CD8-positive, alpha-beta memory T cell (primary cell): ENCODE data around the gene TTC23. TPM values are rescaled to one million over a fixed set of nuclear protein-coding genes. Genes with fewer than 3 reads are reported as not detected.

ENCODE experiments used
- CTCF ChIA-PET: fragments of 350-600 bp; sonication (Branson Sonifier 250); formaldehyde crosslinking; loops from one replicate; lab custom pipeline; 2021; ENCODE audit warnings: antibody characterized with exemption; lab: Charles Lee
- POLR2A ChIA-PET: fragments of 350-600 bp; sonication (Branson Sonifier 250); formaldehyde crosslinking; loops from one replicate; lab custom pipeline; 2021; ENCODE audit warnings: antibody characterized with exemption; lab: Charles Lee
- DNase-seq, 5 donors: peaks; one replicate each; pipeline versions ENCODE4 v3.0.0 to v3.0.0-alpha.2; 2020 to 2022; ENCODE audit warnings: mixed read lengths in 1 of 5
- H3K27ac ChIP-seq: one replicate; pipeline ENCODE4 v1.7.0; 2013; ENCODE audit warnings: low read depth, mild to moderate bottlenecking, low read length, moderate library complexity
- H3K27me3 ChIP-seq: 2 replicates; pipeline ENCODE4 v1.7.0; 2013; ENCODE audit warnings: low read length, mild to moderate bottlenecking; ENCODE audit not compliant: insufficient read depth, poor library complexity, severe bottlenecking
- H3K36me3 ChIP-seq: 2 replicates; pipeline ENCODE4 v1.7.0; 2013; ENCODE audit warnings: mild to moderate bottlenecking, low read length, moderate library complexity; ENCODE audit not compliant: insufficient read depth
- H3K4me1 ChIP-seq: 2 replicates; pipeline ENCODE4 v1.7.0; 2013; ENCODE audit warnings: mild to moderate bottlenecking, low read length, moderate library complexity; ENCODE audit not compliant: insufficient read depth
- H3K4me3 ChIP-seq: 2 replicates; pipeline ENCODE4 v1.7.0; 2013; ENCODE audit warnings: mild to moderate bottlenecking, low read length
- H3K9me3 ChIP-seq: 2 replicates; pipeline ENCODE4 v1.7.0; 2013; ENCODE audit warnings: mild to moderate bottlenecking, low read length
- H3K27ac Mint-ChIP-seq, 8 donors: one replicate each; pipeline ENCODE4 v1.8.0; 2020 to 2021; ENCODE audit warnings: mixed read lengths in 8 of 8, mild to moderate bottlenecking in 6 of 8, inconsistent platforms in 3 of 8, moderate library complexity in 3 of 8
- H3K27me3 Mint-ChIP-seq, 2 donors: one replicate each; pipeline ENCODE4 v1.8.0; 2020 to 2021; ENCODE audit warnings: mixed read lengths in 2 of 2, mild to moderate bottlenecking in 1 of 2, moderate library complexity in 1 of 2
- H3K36me3 Mint-ChIP-seq, 3 donors: one replicate each; pipeline ENCODE4 v1.8.0; 2020 to 2021; ENCODE audit warnings: mixed read lengths in 3 of 3, inconsistent platforms in 1 of 3, mild to moderate bottlenecking in 1 of 3
- H3K4me1 Mint-ChIP-seq, 3 donors: one replicate each; pipeline ENCODE4 v1.8.0; 2020 to 2021; ENCODE audit warnings: mixed read lengths in 3 of 3, inconsistent platforms in 1 of 3, mild to moderate bottlenecking in 1 of 3
- H3K4me3 Mint-ChIP-seq, 7 donors: one replicate each; pipeline ENCODE4 v1.8.0; 2020 to 2021; ENCODE audit warnings: mixed read lengths in 7 of 7, mild to moderate bottlenecking in 6 of 7, moderate library complexity in 4 of 7, inconsistent platforms in 2 of 7
- H3K9me3 Mint-ChIP-seq, 5 donors: one replicate each; pipeline ENCODE4 v1.8.0; 2020 to 2022; ENCODE audit warnings: mixed read lengths in 5 of 5, mild to moderate bottlenecking in 3 of 5, moderate library complexity in 2 of 5, inconsistent platforms in 1 of 5
- polyA plus RNA-seq: library from polyadenylated mRNA; unstranded; fragments of 300-500 nt; fragmentation: Illumina TruSeq; gene quantifications from one replicate; pipeline ENCODE4 v1.2.3, GENCODE V29; 2021
- total RNA-seq, 2 experiments: library from RNA; stranded (reverse); gene quantifications; one replicate each; pipeline ENCODE4 v1.2.3, GENCODE V29; 2021

Gene TTC23
- total and polyA plus RNA-seq, 3 experiments from 2014 or later = 0.10 to 2.7 (median 2.0) TPM

GRCh38 chr15:99096894-99097426, 152.4 kb downstream of the TTC23 start:
- H3K36me3 ChIP-seq = no peaks in the 10 kb centered on the region

GRCh38 chr15:99096173-99096893, 153.0 kb downstream of the TTC23 start:
- Mint-ChIP-seq H3K27ac (no peak overlapping the region), H3K27me3 (peaks cover 5 to 39% of the 10 kb centered on the region in 2 donors), H3K4me3 (no peak overlapping the region), H3K36me3 (no peaks in the 10 kb centered on the region), H3K4me1 (peaks cover 0 to 6% (median 3%) of the 10 kb centered on the region in 3 donors), H3K9me3 (no peaks in the 10 kb centered on the region)
- H3K36me3 ChIP-seq = no peaks in the 10 kb centered on the region
- POLR2A ChIA-PET = no interaction called here
- no peaks in the 10 kb centered on the region for H3K9me3 ChIP-seq
- no peaks in the 10 kb centered on the region for H3K4me1 ChIP-seq
- CTCF ChIA-PET = interaction anchor here (1.5 kb wide), 1 partner anchor 608 kb away, joined by 3 read pairs; no protein-coding TSS in a partner anchor
- H3K27me3 ChIP-seq = no peaks in the 10 kb centered on the region
- H3K4me3 ChIP-seq = no peak overlapping the region
- DNase-seq = no peak
- no peak overlapping the region for H3K27ac ChIP-seq

More at GRCh38 chr15:99096894-99097426, 152.4 kb downstream of the TTC23 start:
- Mint-ChIP-seq H3K27me3 (peaks cover 5 to 43% of the 10 kb centered on the region in 2 donors), H3K36me3 (no peaks in the 10 kb centered on the region), H3K4me3 (no peak overlapping the region), H3K27ac (no peak overlapping the region), H3K4me1 (peaks cover 0 to 8% (median 3%) of the 10 kb centered on the region in 3 donors), H3K9me3 (no peaks in the 10 kb centered on the region)
- no peak overlapping the region for H3K4me3 ChIP-seq
- POLR2A ChIA-PET = no interaction called here
- H3K27ac ChIP-seq = no peak overlapping the region
- H3K9me3 ChIP-seq = no peaks in the 10 kb centered on the region
- CTCF ChIA-PET = no interaction called here
- no peaks in the 10 kb centered on the region for H3K4me1 ChIP-seq
- no peaks in the 10 kb centered on the region for H3K27me3 ChIP-seq
- no peak for DNase-seq

- no peak overlapping the region for H3K27ac ChIP-seq
- ChIA-PET CTCF (interaction anchor here (1.5 kb wide), 1 partner anchor 608 kb away, joined by 3 read pairs; no protein-coding TSS in a partner anchor), POLR2A (no interaction called here)
- no peak overlapping the region for H3K27ac Mint-ChIP-seq
- no peaks in the 10 kb centered on the region for H3K9me3 ChIP-seq
- H3K4me3 ChIP-seq = no peak overlapping the region
- no peak for DNase-seq
- H3K4me1 ChIP-seq = no peaks in the 10 kb centered on the region
- H3K9me3 Mint-ChIP-seq = no peaks in the 10 kb centered on the region
- no peaks in the 10 kb centered on the region for H3K36me3 Mint-ChIP-seq
- H3K4me3 Mint-ChIP-seq = no peak overlapping the region
- H3K4me1 Mint-ChIP-seq = peaks cover 0 to 5% (median 1%) of the 10 kb centered on the region in 3 donors
- H3K27me3 Mint-ChIP-seq = peaks cover 5 to 35% of the 10 kb centered on the region in 2 donors
- no peaks in the 10 kb centered on the region for H3K27me3 ChIP-seq
- H3K36me3 ChIP-seq = no peaks in the 10 kb centered on the region
These were observed 153.8 kb downstream of the TTC23 start for GRCh38 chr15:99095626-99096025.

- no peak for DNase-seq
- no peaks in the 10 kb centered on the region for H3K4me1 ChIP-seq
- CTCF ChIA-PET = no interaction called here
- no peaks in the 10 kb centered on the region for H3K9me3 ChIP-seq
- H3K36me3 Mint-ChIP-seq = no peaks in the 10 kb centered on the region
- H3K4me3 Mint-ChIP-seq = no peak overlapping the region
- peaks cover 0 to 5% (median 3%) of the 10 kb centered on the region in 3 donors for H3K4me1 Mint-ChIP-seq
- POLR2A ChIA-PET = no interaction called here
- H3K9me3 Mint-ChIP-seq = no peaks in the 10 kb centered on the region
- no peaks in the 10 kb centered on the region for H3K27me3 ChIP-seq
- no peak overlapping the region for H3K27ac Mint-ChIP-seq
- no peaks in the 10 kb centered on the region for H3K36me3 ChIP-seq
- H3K27me3 Mint-ChIP-seq = peaks cover 3 to 17% of the 10 kb centered on the region in 2 donors
- H3K27ac ChIP-seq = no peak overlapping the region
- no peak overlapping the region for H3K4me3 ChIP-seq
These were observed 156.7 kb downstream of the TTC23 start for GRCh38 chr15:99092554-99093172.

GRCh38 chr15:99090938-99091337, 158.4 kb downstream of the TTC23 start:
- no peak overlapping the region for H3K4me3 ChIP-seq
- Mint-ChIP-seq H3K36me3 (no peaks in the 10 kb centered on the region), H3K4me1 (peaks cover 0 to 5% (median 3%) of the 10 kb centered on the region in 3 donors), H3K4me3 (no peak overlapping the region), H3K27me3 (peaks cover 0 to 3% of the 10 kb centered on the region in 2 donors), H3K9me3 (no peaks in the 10 kb centered on the region), H3K27ac (no peak overlapping the region)
- no peaks in the 10 kb centered on the region for H3K36me3 ChIP-seq
- DNase-seq = no peak
- H3K4me1 ChIP-seq = no peaks in the 10 kb centered on the region
- ChIA-PET POLR2A (no interaction called here), CTCF (no interaction called here)
- no peaks in the 10 kb centered on the region for H3K27me3 ChIP-seq
- no peaks in the 10 kb centered on the region for H3K9me3 ChIP-seq
- no peak overlapping the region for H3K27ac ChIP-seq

GRCh38 chr15:99090011-99090699, 159.2 kb downstream of the TTC23 start:
- ChIA-PET POLR2A (no interaction called here), CTCF (no interaction called here)
- Histone ChIP-seq H3K4me3 (no peak overlapping the region), H3K27ac (no peak overlapping the region), H3K27me3 (no peaks in the 10 kb centered on the region), H3K9me3 (no peaks in the 10 kb centered on the region), H3K4me1 (no peaks in the 10 kb centered on the region), H3K36me3 (no peaks in the 10 kb centered on the region)
- no peak for DNase-seq
- H3K4me3 Mint-ChIP-seq = no peak overlapping the region
- H3K27ac Mint-ChIP-seq = peak overlapping the region in 1 of 8 donors; percentile 58
- no peaks in the 10 kb centered on the region for H3K36me3 Mint-ChIP-seq
- peaks cover 0 to 3% of the 10 kb centered on the region in 2 donors for H3K27me3 Mint-ChIP-seq
- H3K4me1 Mint-ChIP-seq = peaks cover 0 to 5% (median 3%) of the 10 kb centered on the region in 3 donors
- H3K9me3 Mint-ChIP-seq = peaks cover 0 to 2% (median 0%) of the 10 kb centered on the region in 5 donors

GRCh38 chr15:99087405-99087943, 161.9 kb downstream of the TTC23 start:
- Mint-ChIP-seq H3K36me3 (no peaks in the 10 kb centered on the region), H3K4me1 (peaks cover 0 to 5% (median 3%) of the 10 kb centered on the region in 3 donors), H3K9me3 (peaks cover 0 to 2% (median 0%) of the 10 kb centered on the region in 5 donors), H3K27ac (no peak overlapping the region), H3K4me3 (no peak overlapping the region), H3K27me3 (peaks cover 3 to 4% of the 10 kb centered on the region in 2 donors)
- POLR2A ChIA-PET = no interaction called here
- CTCF ChIA-PET = no interaction called here
- Histone ChIP-seq H3K27me3 (no peaks in the 10 kb centered on the region), H3K36me3 (no peaks in the 10 kb centered on the region), H3K9me3 (peaks cover 3% of the 10 kb centered on the region), H3K4me1 (no peaks in the 10 kb centered on the region), H3K4me3 (no peak overlapping the region), H3K27ac (no peak overlapping the region)
- DNase-seq = no peak
